ENCODE data around the gene NRXN3.
"Not testable (repeated sequence)": the region's sequence is repeated elsewhere in the genome, so short reads cannot be mapped to it uniquely, and the experiment has no call there.

The NRXN3 gene

GRCh38 chr14:78986989-78987388 lies 816.8 kb downstream of the NRXN3 start:
- H3K27ac ChIP-seq (ENCODE audit: low read depth, low read length) = no peak overlapping the region
- no peaks in the 10 kb centered on the region for H3K4me1 ChIP-seq (ENCODE audit: control insufficient read depth, insufficient read depth, low read length)
- no peaks in the 10 kb centered on the region for H3K27me3 ChIP-seq (ENCODE audit: control insufficient read depth, insufficient read depth, low read length)
- H3K36me3 ChIP-seq (ENCODE audit: control insufficient read depth, insufficient read depth, low read length) = no peaks in the 10 kb centered on the region
- H3K9ac ChIP-seq (ENCODE audit: low read length) = no peak overlapping the region
- no peak overlapping the region for H3K4me3 ChIP-seq (ENCODE audit: low read length)

- Histone ChIP-seq H3K4me1 (ENCODE audit: control insufficient read depth, insufficient read depth, low read length) (no peaks in the 10 kb centered on the region), H3K4me3 (ENCODE audit: low read length) (no peak overlapping the region), H3K27ac (ENCODE audit: low read depth, low read length) (no peak overlapping the region), H3K36me3 (ENCODE audit: control insufficient read depth, insufficient read depth, low read length) (no peaks in the 10 kb centered on the region), H3K9ac (ENCODE audit: low read length) (no peak overlapping the region), H3K27me3 (ENCODE audit: control insufficient read depth, insufficient read depth, low read length) (no peaks in the 10 kb centered on the region)
Measured at GRCh38 chr14:78989221-78989620, 819.0 kb downstream of the NRXN3 start.

GRCh38 chr14:78992867-78993266 lies 822.7 kb downstream of the NRXN3 start:
- Histone ChIP-seq H3K27ac (ENCODE audit: low read depth, low read length) (no peak overlapping the region), H3K9ac (ENCODE audit: low read length) (no peak overlapping the region), H3K4me3 (ENCODE audit: low read length) (no peak overlapping the region), H3K4me1 (ENCODE audit: control insufficient read depth, insufficient read depth, low read length) (no peaks in the 10 kb centered on the region), H3K27me3 (ENCODE audit: control insufficient read depth, insufficient read depth, low read length) (no peaks in the 10 kb centered on the region), H3K36me3 (ENCODE audit: control insufficient read depth, insufficient read depth, low read length) (no peaks in the 10 kb centered on the region)

- H3K4me1 ChIP-seq (ENCODE audit: control insufficient read depth, insufficient read depth, low read length) = no peaks in the 10 kb centered on the region
- no peak overlapping the region for H3K4me3 ChIP-seq (ENCODE audit: low read length)
- no peaks in the 10 kb centered on the region for H3K36me3 ChIP-seq (ENCODE audit: control insufficient read depth, insufficient read depth, low read length)
- H3K9ac ChIP-seq (ENCODE audit: low read length) = no peak overlapping the region
- no peak overlapping the region for H3K27ac ChIP-seq (ENCODE audit: low read depth, low read length)
- H3K27me3 ChIP-seq (ENCODE audit: control insufficient read depth, insufficient read depth, low read length) = no peaks in the 10 kb centered on the region
Measured at GRCh38 chr14:78997811-78998210, 827.6 kb downstream of the NRXN3 start.

GRCh38 chr14:79009286-79009685 lies 839.1 kb downstream of the NRXN3 start:
- no peak overlapping the region for H3K4me3 ChIP-seq (ENCODE audit: low read length)
- no peak overlapping the region for H3K27ac ChIP-seq (ENCODE audit: low read depth, low read length)
- no peaks in the 10 kb centered on the region for H3K36me3 ChIP-seq (ENCODE audit: control insufficient read depth, insufficient read depth, low read length)
- no peaks in the 10 kb centered on the region for H3K27me3 ChIP-seq (ENCODE audit: control insufficient read depth, insufficient read depth, low read length)
- no peak overlapping the region for H3K9ac ChIP-seq (ENCODE audit: low read length)
- peaks cover 2% of the 10 kb centered on the region for H3K4me1 ChIP-seq (ENCODE audit: control insufficient read depth, insufficient read depth, low read length)

GRCh38 chr14:79011091-79011919 lies 841.1 kb downstream of the NRXN3 start:
- Histone ChIP-seq H3K27ac (ENCODE audit: low read depth, low read length) (no peak overlapping the region), H3K4me3 (ENCODE audit: low read length) (no peak overlapping the region), H3K4me1 (ENCODE audit: control insufficient read depth, insufficient read depth, low read length) (peaks cover 2% of the 10 kb centered on the region), H3K9ac (ENCODE audit: low read length) (no peak overlapping the region), H3K36me3 (ENCODE audit: control insufficient read depth, insufficient read depth, low read length) (no peaks in the 10 kb centered on the region), H3K27me3 (ENCODE audit: control insufficient read depth, insufficient read depth, low read length) (no peaks in the 10 kb centered on the region)

GRCh38 chr14:79011920-79012204 lies 841.7 kb downstream of the NRXN3 start:
- Histone ChIP-seq H3K27me3 (ENCODE audit: control insufficient read depth, insufficient read depth, low read length) (no peaks in the 10 kb centered on the region), H3K9ac (ENCODE audit: low read length) (no peak overlapping the region), H3K36me3 (ENCODE audit: control insufficient read depth, insufficient read depth, low read length) (no peaks in the 10 kb centered on the region), H3K27ac (ENCODE audit: low read depth, low read length) (no peak overlapping the region), H3K4me3 (ENCODE audit: low read length) (no peak overlapping the region), H3K4me1 (ENCODE audit: control insufficient read depth, insufficient read depth, low read length) (peaks cover 2% of the 10 kb centered on the region)

- Histone ChIP-seq H3K4me3 (ENCODE audit: low read length) (no peak overlapping the region), H3K36me3 (ENCODE audit: control insufficient read depth, insufficient read depth, low read length) (no peaks in the 10 kb centered on the region), H3K27me3 (ENCODE audit: control insufficient read depth, insufficient read depth, low read length) (no peaks in the 10 kb centered on the region), H3K9ac (ENCODE audit: low read length) (no peak overlapping the region), H3K4me1 (ENCODE audit: control insufficient read depth, insufficient read depth, low read length) (no peaks in the 10 kb centered on the region), H3K27ac (ENCODE audit: low read depth, low read length) (no peak overlapping the region)
Measured at GRCh38 chr14:79016828-79017505, 846.8 kb downstream of the NRXN3 start.

- no peak overlapping the region for H3K9ac ChIP-seq (ENCODE audit: low read length)
- no peaks in the 10 kb centered on the region for H3K27me3 ChIP-seq (ENCODE audit: control insufficient read depth, insufficient read depth, low read length)
- H3K27ac ChIP-seq (ENCODE audit: low read depth, low read length) = no peak overlapping the region
- no peaks in the 10 kb centered on the region for H3K4me1 ChIP-seq (ENCODE audit: control insufficient read depth, insufficient read depth, low read length)
- H3K36me3 ChIP-seq (ENCODE audit: control insufficient read depth, insufficient read depth, low read length) = no peaks in the 10 kb centered on the region
- no peak overlapping the region for H3K4me3 ChIP-seq (ENCODE audit: low read length)
Measured at GRCh38 chr14:79017561-79017960, 847.4 kb downstream of the NRXN3 start.

- Histone ChIP-seq H3K27ac (ENCODE audit: low read depth, low read length) (no peak overlapping the region), H3K9ac (ENCODE audit: low read length) (no peak overlapping the region), H3K36me3 (ENCODE audit: control insufficient read depth, insufficient read depth, low read length) (no peaks in the 10 kb centered on the region), H3K4me1 (ENCODE audit: control insufficient read depth, insufficient read depth, low read length) (no peaks in the 10 kb centered on the region), H3K27me3 (ENCODE audit: control insufficient read depth, insufficient read depth, low read length) (no peaks in the 10 kb centered on the region), H3K4me3 (ENCODE audit: low read length) (no peak overlapping the region)
Measured at GRCh38 chr14:79018836-79019235, 848.7 kb downstream of the NRXN3 start.

GRCh38 chr14:79019898-79020297 lies 849.7 kb downstream of the NRXN3 start:
- not testable (repeated sequence) for H3K4me3 ChIP-seq (ENCODE audit: low read length); H3K36me3 ChIP-seq (ENCODE audit: control insufficient read depth, insufficient read depth, low read length); H3K27me3 ChIP-seq (ENCODE audit: control insufficient read depth, insufficient read depth, low read length)

GRCh38 chr14:79021766-79022165 lies 851.6 kb downstream of the NRXN3 start:
- Histone ChIP-seq H3K27me3 (ENCODE audit: control insufficient read depth, insufficient read depth, low read length) (no peaks in the 10 kb centered on the region), H3K27ac (ENCODE audit: low read depth, low read length) (no peak overlapping the region), H3K9ac (ENCODE audit: low read length) (no peak overlapping the region), H3K4me3 (ENCODE audit: low read length) (no peak overlapping the region), H3K36me3 (ENCODE audit: control insufficient read depth, insufficient read depth, low read length) (no peaks in the 10 kb centered on the region), H3K4me1 (ENCODE audit: control insufficient read depth, insufficient read depth, low read length) (no peaks in the 10 kb centered on the region)

More at GRCh38 chr14:79019898-79020297, 849.7 kb downstream of the NRXN3 start:
- H3K4me1 ChIP-seq (ENCODE audit: control insufficient read depth, insufficient read depth, low read length); H3K9ac ChIP-seq (ENCODE audit: low read length); H3K27ac ChIP-seq (ENCODE audit: low read depth, low read length): not testable (repeated sequence)

GRCh38 chr14:79027138-79027537 lies 857.0 kb downstream of the NRXN3 start:
- no peaks in the 10 kb centered on the region for H3K27me3 ChIP-seq (ENCODE audit: control insufficient read depth, insufficient read depth, low read length)
- no peak overlapping the region for H3K9ac ChIP-seq (ENCODE audit: low read length)
- H3K27ac ChIP-seq (ENCODE audit: low read depth, low read length) = no peak overlapping the region
- no peaks in the 10 kb centered on the region for H3K4me1 ChIP-seq (ENCODE audit: control insufficient read depth, insufficient read depth, low read length)
- no peak overlapping the region for H3K4me3 ChIP-seq (ENCODE audit: low read length)
- no peaks in the 10 kb centered on the region for H3K36me3 ChIP-seq (ENCODE audit: control insufficient read depth, insufficient read depth, low read length)
